T-cell (primary cell): ENCODE results near the gene CDC42BPB. TPM values are rescaled to one million over a fixed set of nuclear protein-coding genes. Genes with fewer than 3 reads are reported as not detected.
A peak's percentile ranks its signal among the peaks of the same experiment; 100 is the strongest.

ENCODE experiments used
- ATAC-seq, 4 experiments: fragments of 200-7000 bp in 3 of 4; fragments of 150-1000 bp in 1 of 4; cut with Tn5 transposase; replicated peaks in 1 of 4; 1 replicate in 3 of 4; 2 replicates in 1 of 4; pipeline ENCODE4 v1.10.0; 2021; ENCODE audit warnings: moderate library complexity in 3 of 4, mild to moderate bottlenecking in 2 of 4, moderate number of reproducible peaks in 1 of 4
- CTCF ChIA-PET, 2 donors: fragments of 300-600 bp; sonication (Branson Sonifier 250); formaldehyde crosslinking; loops; one replicate each; lab custom pipeline; 2022; ENCODE audit warnings: antibody characterized with exemption in 2 of 2; lab: Charles Lee
- POLR2A ChIA-PET, 2 donors: fragments of 300-600 bp; sonication (Branson Sonifier 250); formaldehyde crosslinking; loops; one replicate each; lab custom pipeline; 2022; ENCODE audit warnings: antibody characterized with exemption in 2 of 2; lab: Charles Lee
- DNase-seq, 35 experiments: peaks; one replicate each; pipeline versions ENCODE4 v3.0.0 to v3.0.0-alpha.2; 2013 to 2023
- H3K27ac ChIP-seq: one replicate; pipeline ENCODE4 v1.5.1; 2013; ENCODE audit warnings: low read length
- H3K27me3 ChIP-seq, 2 experiments: replicated peaks in 1 of 2; 1 replicate in 1 of 2; 2 replicates in 1 of 2; pipeline versions ENCODE4 v1.6.1 to v1.7.0; 2013; ENCODE audit warnings: low read length in 1 of 2, mixed read lengths in 1 of 2; ENCODE audit not compliant: control insufficient read depth in 2 of 2, insufficient read depth in 2 of 2; ENCODE audit errors: extremely low read depth in 1 of 2
- H3K36me3 ChIP-seq, 2 donors: 1 replicate in 1 of 2; 2 replicates in 1 of 2; pipeline versions ENCODE4 v1.6.1 to v1.7.0; 2013; ENCODE audit warnings: low read length in 1 of 2; ENCODE audit not compliant: control insufficient read depth in 2 of 2, insufficient read depth in 1 of 2; ENCODE audit errors: extremely low read depth in 1 of 2
- H3K4me1 ChIP-seq, 2 experiments: 1 replicate in 1 of 2; 2 replicates in 1 of 2; pipeline versions ENCODE4 v1.6.1 to v1.7.0; 2013; ENCODE audit warnings: low read length in 2 of 2, mixed read lengths in 1 of 2; ENCODE audit not compliant: insufficient read depth in 2 of 2, control insufficient read depth in 1 of 2; ENCODE audit errors: extremely low read depth in 1 of 2
- H3K4me3 ChIP-seq, 2 donors: 1 replicate in 1 of 2; 2 replicates in 1 of 2; pipeline versions ENCODE4 v1.5.1 to v1.7.0; 2013; ENCODE audit warnings: mild to moderate bottlenecking in 2 of 2, low read length in 1 of 2, moderate library complexity in 1 of 2; ENCODE audit not compliant: control insufficient read depth in 1 of 2; ENCODE audit errors: extremely low read depth in 1 of 2
- H3K9me3 ChIP-seq: 2 replicates; pipeline ENCODE4 v1.7.0; 2013
- H3K27ac Mint-ChIP-seq, 2 donors: one replicate each; pipeline ENCODE4 v1.8.0; 2020 to 2021; ENCODE audit warnings: mild to moderate bottlenecking in 2 of 2, mixed read lengths in 2 of 2
- H3K27me3 Mint-ChIP-seq, 2 donors: one replicate each; pipeline ENCODE4 v1.8.0; 2021 to 2022; ENCODE audit warnings: mixed read lengths in 2 of 2
- H3K36me3 Mint-ChIP-seq: one replicate; pipeline ENCODE4 v1.8.0; 2021; ENCODE audit warnings: mixed read lengths
- H3K4me1 Mint-ChIP-seq, 3 donors: one replicate each; pipeline ENCODE4 v1.8.0; 2020 to 2022; ENCODE audit warnings: mixed read lengths in 3 of 3, mild to moderate bottlenecking in 1 of 3
- H3K4me3 Mint-ChIP-seq, 3 donors: one replicate each; pipeline ENCODE4 v1.8.0; 2020 to 2022; ENCODE audit warnings: mild to moderate bottlenecking in 3 of 3, mixed read lengths in 3 of 3, moderate library complexity in 3 of 3
- H3K9me3 Mint-ChIP-seq, 3 donors: one replicate each; pipeline ENCODE4 v1.8.0; 2020 to 2022; ENCODE audit warnings: mixed read lengths in 3 of 3
- WGBS: methylation state at CpG from one replicate; pipeline ENCODE4 v1.1.5; 2013; ENCODE audit warnings: missing lambda C conversion rate; ENCODE audit not compliant: insufficient coverage; 5-methylcytosine and 5-hydroxymethylcytosine counted together
- total RNA-seq, 35 experiments: library from RNA in 6 of 35; stranded (reverse) in 6 of 35; fragments of 120-200 nt in 1 of 35; gene quantifications; one replicate each; pipeline versions ENCODE4 v1.2.1 to v1.2.4 and lab custom pipeline; 2013 to 2026

The CDC42BPB gene
- total RNA-seq, 5 donors from 2014 or later (not counting 1 experiment from before 2014, with no cell fraction given), result 5.3 to 17.5 (median 11.2) TPM

DNA sequence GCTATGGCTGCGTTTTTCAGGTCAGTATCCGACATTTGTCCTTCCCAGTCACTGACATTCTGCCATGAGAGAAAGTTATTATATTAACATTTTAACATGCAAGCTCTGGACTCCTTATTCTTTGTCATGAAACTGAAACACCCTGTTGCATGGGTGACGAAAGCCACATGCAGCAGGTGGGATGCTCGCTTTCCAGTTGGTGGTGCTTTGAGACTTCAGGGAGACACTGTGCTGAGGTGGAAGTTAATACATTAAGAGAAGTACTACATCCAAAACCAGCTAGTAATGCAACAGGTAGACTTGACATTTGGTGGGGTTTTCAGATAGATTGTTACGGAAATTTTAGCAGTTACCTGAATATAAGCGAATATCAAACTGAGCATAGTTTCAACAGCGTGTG, 167.7 kb downstream of the CDC42BPB start:
- Histone ChIP-seq H3K9me3 (no peaks in the 10 kb centered on the region), H3K27ac (no peak overlapping the region), H3K36me3 (peaks cover 42 to 56% of the 10 kb centered on the region in 2 donors), H3K4me3 (no peak overlapping the region), H3K27me3 (no peaks in the 10 kb centered on the region), H3K4me1 (no peaks in the 10 kb centered on the region)
- H3K4me1 Mint-ChIP-seq, result no peaks in the 10 kb centered on the region
- no peaks in the 10 kb centered on the region for H3K9me3 Mint-ChIP-seq
- POLR2A ChIA-PET, result no interaction called here
- no peak for DNase-seq
- ATAC-seq, result no peak
- H3K4me3 Mint-ChIP-seq, result no peak overlapping the region
- CTCF ChIA-PET, result no interaction called here
- WGBS, result 94% methylated on average over 3 of the region's 7 CpGs
- H3K36me3 Mint-ChIP-seq, result peaks cover 52% of the 10 kb centered on the region
- H3K27ac Mint-ChIP-seq, result no peak overlapping the region
- H3K27me3 Mint-ChIP-seq, result no peaks in the 10 kb centered on the region

DNA sequence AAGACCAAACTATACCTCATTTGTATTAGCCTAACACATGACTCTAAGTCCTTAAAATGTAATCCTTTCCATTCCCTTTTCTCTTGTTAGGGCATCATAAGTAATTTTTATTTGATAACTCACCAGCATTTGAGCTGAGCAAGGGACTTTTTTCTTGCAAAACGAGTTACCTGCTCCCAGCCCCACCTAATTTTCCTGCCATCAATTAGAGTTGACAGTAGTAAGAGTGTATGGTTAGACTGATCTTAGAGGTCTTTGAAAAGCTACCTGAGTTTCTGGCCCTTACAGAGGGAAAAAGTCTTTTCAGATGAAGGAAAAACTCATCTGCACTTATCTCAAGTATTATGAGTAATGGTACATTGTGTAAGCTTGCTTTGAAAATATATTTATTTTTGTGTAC, 168.6 kb downstream of the CDC42BPB start:
- H3K4me1 ChIP-seq, result no peaks in the 10 kb centered on the region
- no peak overlapping the region for H3K4me3 Mint-ChIP-seq
- no peaks in the 10 kb centered on the region for H3K27me3 Mint-ChIP-seq
- no peaks in the 10 kb centered on the region for H3K9me3 Mint-ChIP-seq
- no peaks in the 10 kb centered on the region for H3K4me1 Mint-ChIP-seq
- CTCF ChIA-PET, result no interaction called here
- H3K27ac ChIP-seq, result no peak overlapping the region
- WGBS, result no CpG with 5 or more reads among the region's 1 CpG
- H3K36me3 ChIP-seq, result peaks cover 38 to 51% of the 10 kb centered on the region in 2 donors
- peak overlapping the region in 1 of 2 donors; percentile 28 for H3K27ac Mint-ChIP-seq
- no peak for DNase-seq
- POLR2A ChIA-PET, result no interaction called here
- no peaks in the 10 kb centered on the region for H3K27me3 ChIP-seq
- no peak overlapping the region for H3K4me3 ChIP-seq
- peaks cover 55% of the 10 kb centered on the region for H3K36me3 Mint-ChIP-seq
- no peak for ATAC-seq
- no peaks in the 10 kb centered on the region for H3K9me3 ChIP-seq

DNA sequence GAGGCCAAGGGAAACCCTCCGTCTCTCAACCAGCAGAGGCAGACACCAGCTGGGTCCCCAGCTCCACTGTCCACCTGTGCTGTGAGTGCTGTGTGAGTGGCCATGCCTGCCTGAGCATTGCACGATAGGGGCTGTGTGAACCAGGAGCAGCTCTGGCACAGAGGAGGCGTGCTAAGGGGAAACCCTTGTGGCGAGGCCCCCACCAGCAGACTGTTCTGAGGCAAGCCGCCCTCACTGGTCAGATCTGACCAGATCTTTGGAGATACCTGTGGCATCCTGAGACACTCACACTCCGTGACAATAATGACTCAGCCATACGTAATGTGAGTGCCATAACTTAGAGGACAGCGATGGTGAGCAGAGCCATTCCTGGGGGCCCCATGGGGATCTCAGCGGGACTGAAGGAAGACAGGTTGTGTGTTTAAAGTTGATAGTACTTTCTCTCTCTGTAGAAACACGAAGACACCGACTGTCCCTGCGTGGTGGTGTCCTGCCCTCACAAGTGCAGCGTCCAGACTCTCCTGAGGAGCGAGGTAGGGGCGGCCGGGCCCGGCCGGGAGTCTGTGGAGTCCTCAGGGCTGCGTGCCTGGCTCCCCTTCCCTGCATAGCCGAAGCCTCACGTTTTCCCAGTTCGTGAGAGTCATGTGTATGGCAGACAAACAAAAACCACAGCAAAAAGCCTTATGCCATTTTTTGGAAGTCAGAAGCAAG, 171.5 kb downstream of the CDC42BPB start:
- Mint-ChIP-seq H3K4me3 (no peak overlapping the region), H3K27ac (no peak overlapping the region), H3K9me3 (no peaks in the 10 kb centered on the region), H3K36me3 (peaks cover 51% of the 10 kb centered on the region), H3K4me1 (no peaks in the 10 kb centered on the region), H3K27me3 (no peaks in the 10 kb centered on the region)
- Histone ChIP-seq H3K4me1 (no peaks in the 10 kb centered on the region), H3K27me3 (no peaks in the 10 kb centered on the region), H3K27ac (no peak overlapping the region), H3K4me3 (no peak overlapping the region), H3K36me3 (peaks cover 35 to 48% of the 10 kb centered on the region in 2 donors), H3K9me3 (no peaks in the 10 kb centered on the region)
- ATAC-seq (no peak), DNase-seq (no peak)
- ChIA-PET CTCF (interaction anchor here in 1 of 2 donors (0.8 kb wide), 1 partner anchor 112 kb away, joined by 3 read pairs; no protein-coding TSS in a partner anchor), POLR2A (no interaction called here)
- over 99% methylated on average over 16 of the region's 22 CpGs for WGBS

GRCh38 chr14:102883554-102883953, 173.8 kb downstream of the CDC42BPB start:
- no peak overlapping the region for H3K27ac ChIP-seq
- H3K27ac Mint-ChIP-seq, result no peak overlapping the region
- peaks cover 44% of the 10 kb centered on the region for H3K36me3 Mint-ChIP-seq
- no peaks in the 10 kb centered on the region for H3K9me3 Mint-ChIP-seq
- WGBS, result 93% methylated on average over 8 of the region's 14 CpGs
- no peak for DNase-seq
- no peaks in the 10 kb centered on the region for H3K27me3 ChIP-seq
- H3K4me3 Mint-ChIP-seq, result no peak overlapping the region
- no peak for ATAC-seq
- no peaks in the 10 kb centered on the region for H3K9me3 ChIP-seq
- ChIA-PET CTCF (no interaction called here), POLR2A (no interaction called here)
- H3K4me3 ChIP-seq, result no peak overlapping the region
- peaks cover 25 to 47% of the 10 kb centered on the region in 2 donors for H3K36me3 ChIP-seq
- H3K4me1 ChIP-seq, result no peaks in the 10 kb centered on the region
- H3K4me1 Mint-ChIP-seq, result no peaks in the 10 kb centered on the region
- H3K27me3 Mint-ChIP-seq, result no peaks in the 10 kb centered on the region

DNA sequence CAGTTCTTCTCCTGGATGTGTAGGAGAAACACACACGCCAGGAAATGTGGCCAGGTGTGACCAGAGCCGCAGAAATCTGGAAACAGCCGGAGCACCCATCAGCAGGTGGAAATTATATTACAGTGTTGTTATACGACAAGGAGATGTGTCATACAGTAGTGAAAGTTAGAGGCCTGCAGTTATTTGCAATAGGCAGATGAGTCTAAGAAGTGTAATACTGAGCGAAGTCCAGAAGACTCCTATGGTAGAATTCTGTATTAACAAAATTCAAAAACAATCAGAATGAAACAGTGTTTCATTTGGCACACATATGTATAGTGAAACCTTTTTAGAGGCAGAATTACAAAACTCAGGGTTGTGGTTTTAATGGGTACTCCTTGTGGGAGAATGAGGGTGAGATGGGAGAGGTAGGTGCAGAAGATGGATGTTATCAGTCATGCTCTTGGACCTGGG, 174.2 kb downstream of the CDC42BPB start:
- ChIA-PET POLR2A (no interaction called here), CTCF (no interaction called here)
- Histone ChIP-seq H3K9me3 (no peaks in the 10 kb centered on the region), H3K4me3 (no peak overlapping the region), H3K27ac (no peak overlapping the region), H3K4me1 (no peaks in the 10 kb centered on the region), H3K36me3 (peaks cover 20 to 50% of the 10 kb centered on the region in 2 donors), H3K27me3 (no peaks in the 10 kb centered on the region)
- Mint-ChIP-seq H3K4me1 (no peaks in the 10 kb centered on the region), H3K27ac (no peak overlapping the region), H3K9me3 (no peaks in the 10 kb centered on the region), H3K36me3 (peaks cover 43% of the 10 kb centered on the region), H3K27me3 (no peaks in the 10 kb centered on the region), H3K4me3 (no peak overlapping the region)
- no peak for ATAC-seq
- 62% methylated on average over 4 of the region's 5 CpGs for WGBS
- DNase-seq, result no peak

Other genes starting within 250 kb of the CDC42BPB start
- gene AMN, start 134.9 kb downstream of the CDC42BPB start, total RNA-seq, result 10 to 100 TPM in 2 of 5 donors, 1 to 10 TPM in 3; 5.2 to 15.0 (median 8.4) TPM
- not detected for gene LBHD2, start 26.7 kb upstream of the CDC42BPB start, total RNA-seq
- under 1 TPM in 1 of 5 donors, not detected in 4; 0.25 TPM for gene EXOC3L4, start 37.2 kb upstream of the CDC42BPB start, total RNA-seq
- gene TNFAIP2, start 65.9 kb upstream of the CDC42BPB start, total RNA-seq, result 1 to 10 TPM in 4 of 5 donors, under 1 TPM in 1; 0.93 to 2.1 (median 1.0) TPM